ENCODE measurements around the gene SCAPER. TPM values are rescaled to one million over a fixed set of nuclear protein-coding genes. Genes with fewer than 3 reads are reported as not detected.

The SCAPER gene, protein sequence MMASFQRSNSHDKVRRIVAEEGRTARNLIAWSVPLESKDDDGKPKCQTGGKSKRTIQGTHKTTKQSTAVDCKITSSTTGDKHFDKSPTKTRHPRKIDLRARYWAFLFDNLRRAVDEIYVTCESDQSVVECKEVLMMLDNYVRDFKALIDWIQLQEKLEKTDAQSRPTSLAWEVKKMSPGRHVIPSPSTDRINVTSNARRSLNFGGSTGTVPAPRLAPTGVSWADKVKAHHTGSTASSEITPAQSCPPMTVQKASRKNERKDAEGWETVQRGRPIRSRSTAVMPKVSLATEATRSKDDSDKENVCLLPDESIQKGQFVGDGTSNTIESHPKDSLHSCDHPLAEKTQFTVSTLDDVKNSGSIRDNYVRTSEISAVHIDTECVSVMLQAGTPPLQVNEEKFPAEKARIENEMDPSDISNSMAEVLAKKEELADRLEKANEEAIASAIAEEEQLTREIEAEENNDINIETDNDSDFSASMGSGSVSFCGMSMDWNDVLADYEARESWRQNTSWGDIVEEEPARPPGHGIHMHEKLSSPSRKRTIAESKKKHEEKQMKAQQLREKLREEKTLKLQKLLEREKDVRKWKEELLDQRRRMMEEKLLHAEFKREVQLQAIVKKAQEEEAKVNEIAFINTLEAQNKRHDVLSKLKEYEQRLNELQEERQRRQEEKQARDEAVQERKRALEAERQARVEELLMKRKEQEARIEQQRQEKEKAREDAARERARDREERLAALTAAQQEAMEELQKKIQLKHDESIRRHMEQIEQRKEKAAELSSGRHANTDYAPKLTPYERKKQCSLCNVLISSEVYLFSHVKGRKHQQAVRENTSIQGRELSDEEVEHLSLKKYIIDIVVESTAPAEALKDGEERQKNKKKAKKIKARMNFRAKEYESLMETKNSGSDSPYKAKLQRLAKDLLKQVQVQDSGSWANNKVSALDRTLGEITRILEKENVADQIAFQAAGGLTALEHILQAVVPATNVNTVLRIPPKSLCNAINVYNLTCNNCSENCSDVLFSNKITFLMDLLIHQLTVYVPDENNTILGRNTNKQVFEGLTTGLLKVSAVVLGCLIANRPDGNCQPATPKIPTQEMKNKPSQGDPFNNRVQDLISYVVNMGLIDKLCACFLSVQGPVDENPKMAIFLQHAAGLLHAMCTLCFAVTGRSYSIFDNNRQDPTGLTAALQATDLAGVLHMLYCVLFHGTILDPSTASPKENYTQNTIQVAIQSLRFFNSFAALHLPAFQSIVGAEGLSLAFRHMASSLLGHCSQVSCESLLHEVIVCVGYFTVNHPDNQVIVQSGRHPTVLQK (N-terminal part only)
- total RNA-seq (10 to 100 TPM; 33.9 to 48.1 (median 40.2) TPM), polyA plus RNA-seq (1 to 10 TPM; 6.9 to 9.5 TPM)
- long read RNA-seq, donor 1, full-length matches to known transcripts, result 6 of 64 reads
- long read RNA-seq, donor 1, partial matches to known transcripts, result 37 of 64 reads
- long read RNA-seq, donor 1, other reads (novel, unspliced or antisense), result 21 of 64 reads
- long read RNA-seq, donor 2, full-length matches to known transcripts, result 6 of 73 reads
- long read RNA-seq, donor 2, partial matches to known transcripts, result 35 of 73 reads
- long read RNA-seq, donor 2, other reads (novel, unspliced or antisense), result 32 of 73 reads
- long read RNA-seq, donor 3, full-length matches to known transcripts, result 1 of 249 reads
- long read RNA-seq, donor 3, partial matches to known transcripts, result 155 of 249 reads
- long read RNA-seq, donor 3, other reads (novel, unspliced or antisense), result 93 of 249 reads

DNA sequence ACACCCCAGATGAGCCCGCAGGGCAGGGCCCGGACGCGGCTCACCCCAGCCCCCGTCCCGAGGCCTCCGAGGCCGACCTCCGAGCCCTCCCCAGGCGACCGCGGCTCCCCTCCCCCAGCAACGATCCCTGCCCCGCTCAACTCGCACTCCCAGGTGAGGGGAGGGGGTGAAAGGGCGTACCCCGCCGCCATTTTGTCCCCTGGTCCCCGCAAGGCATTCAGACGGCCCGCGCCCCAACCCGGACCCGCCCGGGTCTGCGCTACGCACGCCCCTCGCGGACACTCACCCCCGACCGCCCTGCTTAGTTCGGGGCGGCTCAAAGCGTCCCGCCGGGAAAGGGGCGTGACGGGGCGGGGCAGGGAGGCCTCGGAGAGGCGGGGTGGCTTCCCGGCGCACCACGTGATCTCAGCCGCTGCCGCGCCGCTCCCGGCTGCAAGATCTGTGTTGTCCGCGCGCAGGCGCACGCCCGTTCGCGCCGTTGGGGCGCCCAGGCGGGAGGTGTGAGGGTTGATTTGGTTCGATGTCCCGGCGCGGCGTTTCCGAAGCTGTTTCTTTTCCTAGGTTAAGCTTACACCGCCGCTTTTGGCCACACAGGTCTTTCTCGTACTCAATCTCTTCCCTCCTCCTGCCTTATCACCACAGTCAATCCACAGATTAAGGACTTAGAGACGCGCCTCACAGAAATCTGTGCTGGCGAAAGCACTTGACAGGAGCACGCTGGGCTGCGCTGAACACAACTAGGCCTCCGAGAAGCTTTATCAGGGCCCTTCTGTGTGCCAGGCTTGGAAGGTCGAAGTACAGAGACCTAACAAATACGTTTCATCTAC, at the start of gene SCAPER:
Gene SCAPER (minus strand): TSS at position 328 of the 827 bp plus-strand sequence. CDS start 21,523 bp downstream, outside the sequence.
- peak; percentile 92 to 95 for DNase-seq
- 0% methylated on average over 72 to 78 of the region's 78 CpGs for WGBS, 2 donors
- intact Hi-C loops (cut with DNase I), result loop anchor here in 2 of 10 donors (1.0 to 2.0 kb wide), 2 partner anchors 26 kb away; partner anchors contain the start of gene RCN2 (in 2 of the 2)
- Histone ChIP-seq H3K27ac (peak within 1 kb of the TSS; percentile 76 to 98 (median 92)), H3K4me1 (peaks cover 8 to 37% (median 30%) of the 10 kb centered on the region in 9 donors), H3K9me3 (peaks cover 0 to 4% (median 0%) of the 10 kb centered on the region in 11 donors), H3K27me3 (no peaks in the 10 kb centered on the region), H3K36me3 (no peaks in the 10 kb centered on the region), H3K4me3 (peak within 1 kb of the TSS; percentile 67 to 97 (median 84))
- ATAC-seq, result peak; percentile 97 to 99 (median 98)
- TF ChIP-seq, protein P1, sequence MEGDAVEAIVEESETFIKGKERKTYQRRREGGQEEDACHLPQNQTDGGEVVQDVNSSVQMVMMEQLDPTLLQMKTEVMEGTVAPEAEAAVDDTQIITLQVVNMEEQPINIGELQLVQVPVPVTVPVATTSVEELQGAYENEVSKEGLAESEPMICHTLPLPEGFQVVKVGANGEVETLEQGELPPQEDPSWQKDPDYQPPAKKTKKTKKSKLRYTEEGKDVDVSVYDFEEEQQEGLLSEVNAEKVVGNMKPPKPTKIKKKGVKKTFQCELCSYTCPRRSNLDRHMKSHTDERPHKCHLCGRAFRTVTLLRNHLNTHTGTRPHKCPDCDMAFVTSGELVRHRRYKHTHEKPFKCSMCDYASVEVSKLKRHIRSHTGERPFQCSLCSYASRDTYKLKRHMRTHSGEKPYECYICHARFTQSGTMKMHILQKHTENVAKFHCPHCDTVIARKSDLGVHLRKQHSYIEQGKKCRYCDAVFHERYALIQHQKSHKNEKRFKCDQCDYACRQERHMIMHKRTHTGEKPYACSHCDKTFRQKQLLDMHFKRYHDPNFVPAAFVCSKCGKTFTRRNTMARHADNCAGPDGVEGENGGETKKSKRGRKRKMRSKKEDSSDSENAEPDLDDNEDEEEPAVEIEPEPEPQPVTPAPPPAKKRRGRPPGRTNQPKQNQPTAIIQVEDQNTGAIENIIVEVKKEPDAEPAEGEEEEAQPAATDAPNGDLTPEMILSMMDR (IDR thresholded peaks at IDR 0.05), result peak in 5 of 9 donors; percentile 22 to 45 (median 23)

DNA sequence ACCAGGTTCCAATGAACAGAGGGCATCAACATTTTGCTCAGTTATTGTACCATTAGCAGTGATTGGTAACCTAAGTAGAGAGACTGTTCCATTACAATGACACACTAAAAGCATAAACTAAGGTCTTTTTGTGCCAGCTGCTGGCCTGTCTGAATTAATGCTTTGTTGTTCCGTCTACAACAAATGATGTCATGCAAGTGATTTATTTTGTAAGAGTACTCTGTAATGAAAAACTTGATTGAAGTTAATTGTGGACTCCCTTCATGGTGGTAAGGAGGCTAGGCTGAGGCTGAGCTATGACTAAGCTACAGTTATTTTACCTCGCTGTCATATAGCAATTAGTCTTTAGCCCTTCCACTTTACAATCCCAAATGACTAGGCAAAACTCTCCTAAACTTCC, 49.6 kb upstream of the SCAPER start:
- H3K9me3 ChIP-seq, result no peaks in the 10 kb centered on the region
- 77 to 83% methylated on average over 2 of the region's 2 CpGs for WGBS, 2 donors
- DNase-seq (no peak), ATAC-seq (no peak)
- intact Hi-C loops (cut with DNase I), result no loop called here
- H3K27me3 ChIP-seq, result no peaks in the 10 kb centered on the region
- no peak overlapping the region for H3K4me3 ChIP-seq
- no peak overlapping the region for H3K27ac ChIP-seq
- peaks cover 0 to 17% (median 4%) of the 10 kb centered on the region in 9 donors for H3K36me3 ChIP-seq
- no peaks in the 10 kb centered on the region for H3K4me1 ChIP-seq
- TF ChIP-seq, protein P1 (IDR thresholded peaks at IDR 0.05), result no peak

DNA sequence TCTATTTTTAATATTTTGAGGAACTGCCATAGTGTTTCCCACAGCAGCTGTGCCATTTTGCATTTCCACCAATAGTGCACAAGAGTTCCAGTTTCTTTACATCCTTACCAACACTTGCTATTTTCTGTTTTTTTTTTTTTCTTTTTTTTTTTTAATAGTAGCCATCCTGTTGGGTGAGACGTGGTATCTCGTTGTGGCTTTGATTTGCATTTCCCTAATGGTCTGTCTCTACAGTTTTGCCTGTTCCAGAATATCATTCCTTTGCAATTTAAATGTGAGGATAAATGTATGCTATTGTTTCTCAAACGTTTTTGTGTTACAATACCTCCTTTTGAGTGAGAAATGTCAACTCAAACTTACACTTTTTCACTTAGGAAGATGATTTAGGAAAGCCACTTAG, 48.8 kb upstream of the SCAPER start:
- WGBS, 2 donors, result 58 to 65% methylated on average over 3 of the region's 3 CpGs

More for the DNA sequence above, 48.8 kb upstream of the SCAPER start:
- Histone ChIP-seq H3K4me1 (no peaks in the 10 kb centered on the region), H3K27ac (no peak overlapping the region), H3K9me3 (no peaks in the 10 kb centered on the region), H3K36me3 (peaks cover 0 to 25% (median 4%) of the 10 kb centered on the region in 9 donors), H3K4me3 (no peak overlapping the region), H3K27me3 (no peaks in the 10 kb centered on the region)
- ATAC-seq (no peak), DNase-seq (no peak)
- intact Hi-C loops (cut with DNase I), result no loop called here
- TF ChIP-seq, protein P1 (IDR thresholded peaks at IDR 0.05), result no peak

Measured in heart right ventricle (tissue), 16 donors.